HG03064 (cell line): ENCODE results near the gene GLRX3.

Source experiments
- ATAC-seq: cut with Tn5 transposase; IDR thresholded peaks from one replicate; pipeline ENCODE4 v1.9.1; 2021; ENCODE audit warnings: low read depth; ENCODE audit not compliant: unreplicated experiment

GLRX3 gene

DNA sequence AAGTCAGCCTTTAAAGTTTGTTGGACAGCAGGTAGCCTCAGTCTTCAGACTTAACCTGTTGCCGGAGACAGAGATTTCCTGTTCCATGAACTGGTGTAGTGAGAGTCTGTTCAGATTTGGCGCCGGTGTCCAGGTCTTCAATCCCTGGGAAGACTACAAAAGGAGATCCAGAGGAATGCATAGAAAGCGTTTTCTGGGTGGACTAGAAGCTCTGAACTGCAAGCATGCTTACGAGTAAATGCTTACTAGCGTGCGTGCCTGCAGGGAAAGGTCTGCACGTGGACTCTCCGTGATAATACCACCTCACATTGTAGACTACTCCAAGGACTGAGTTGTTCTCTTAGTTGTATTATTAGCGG, 878 bp downstream of the GLRX3 start:
- ATAC-seq: no peak

DNA sequence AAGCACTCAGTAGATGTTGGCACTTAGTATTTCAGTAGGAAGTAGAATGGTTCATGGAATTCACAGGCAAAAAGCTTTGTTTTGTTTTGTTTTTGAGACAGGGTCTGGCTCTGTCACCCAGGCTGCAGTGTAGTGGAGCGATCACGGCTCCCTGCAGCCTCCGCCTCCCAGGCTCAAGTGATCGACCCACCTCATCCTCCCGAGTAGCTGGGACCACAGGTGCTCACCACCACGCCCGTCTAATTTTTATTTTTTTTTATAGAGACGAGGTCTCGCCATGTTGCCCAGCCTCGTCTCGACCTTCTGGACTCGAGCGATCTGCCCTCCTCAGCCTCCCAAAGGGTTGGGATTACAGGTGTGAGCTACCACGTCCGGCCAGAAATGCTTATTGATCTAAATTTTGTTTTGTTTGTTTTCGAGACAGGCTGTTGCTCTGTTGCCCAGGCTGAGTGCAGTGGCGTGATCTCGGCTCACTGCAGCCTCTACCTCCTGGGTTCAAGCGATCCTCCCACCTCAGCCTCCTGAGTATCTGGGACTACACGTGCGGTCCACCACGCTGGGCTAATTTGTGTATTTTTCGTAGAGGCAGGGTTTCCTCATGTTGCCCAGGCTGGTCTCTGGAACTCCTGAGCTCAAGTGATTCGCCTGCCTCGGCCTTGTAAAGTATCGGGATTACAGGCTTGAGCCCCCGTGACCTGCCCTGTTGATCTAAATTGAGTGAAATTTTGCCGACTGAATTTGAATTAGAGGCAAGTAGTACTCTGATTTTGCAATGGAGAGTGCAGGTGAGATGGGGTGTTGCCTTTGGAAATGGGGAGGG, 1.7 kb downstream of the GLRX3 start:
- no peak for ATAC-seq

DNA sequence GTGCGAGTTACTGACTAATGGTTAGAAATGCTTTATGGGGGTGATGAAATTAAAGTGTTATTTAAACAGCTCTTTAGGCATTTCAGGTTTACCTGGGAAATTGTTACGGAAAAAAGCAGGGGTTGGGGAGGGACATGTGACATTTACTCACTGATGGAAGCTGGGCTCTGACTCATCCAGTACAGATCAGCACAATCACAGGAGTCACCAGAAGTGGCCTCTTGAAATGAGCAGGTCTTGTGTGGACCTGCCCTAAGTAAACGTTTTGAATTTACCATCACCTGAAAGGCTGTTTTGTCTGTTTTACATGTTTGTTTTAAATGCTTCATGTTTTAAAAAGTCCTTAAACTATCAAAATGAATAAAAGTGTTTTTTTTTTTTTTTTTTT, 2.3 kb downstream of the GLRX3 start:
- no peak for ATAC-seq

DNA sequence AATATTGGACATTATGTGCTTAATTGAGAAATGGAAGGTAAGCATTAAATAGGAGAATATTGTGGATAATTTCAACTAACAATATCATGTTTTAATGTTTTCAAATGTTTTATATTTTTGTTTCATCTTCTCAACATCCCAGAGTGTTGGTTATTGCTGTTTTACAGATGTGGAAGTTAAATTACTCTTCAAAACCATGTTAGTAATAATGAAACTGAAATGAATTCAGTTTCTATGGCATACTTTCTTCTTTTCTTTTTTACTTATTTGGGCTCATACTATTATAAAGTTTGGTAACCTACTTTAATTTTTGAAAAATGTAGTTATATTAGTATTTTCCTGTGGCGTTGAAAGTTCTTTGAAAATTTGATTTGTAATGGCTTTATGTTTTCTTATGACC, 4.2 kb downstream of the GLRX3 start:
- no peak for ATAC-seq

DNA sequence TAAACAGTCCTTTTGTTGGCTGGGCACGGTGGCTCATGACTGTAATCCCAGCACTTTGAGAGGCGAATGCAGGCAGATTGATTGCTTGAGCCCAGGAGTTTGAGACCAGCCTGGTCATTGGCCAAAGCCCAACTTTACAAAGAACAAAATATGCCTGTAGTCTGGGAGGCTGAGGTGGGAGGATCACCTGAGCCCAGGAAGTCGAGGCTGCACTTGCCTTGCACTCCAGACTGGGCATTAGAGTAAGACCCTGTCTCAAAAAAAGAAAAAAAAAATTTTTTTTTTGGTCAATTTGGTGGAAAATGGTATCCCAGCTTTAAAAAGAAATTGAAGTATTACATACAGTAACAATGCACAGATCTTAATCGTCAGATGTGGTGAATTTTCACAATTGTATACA, 4.8 kb downstream of the GLRX3 start:
- no peak for ATAC-seq

DNA sequence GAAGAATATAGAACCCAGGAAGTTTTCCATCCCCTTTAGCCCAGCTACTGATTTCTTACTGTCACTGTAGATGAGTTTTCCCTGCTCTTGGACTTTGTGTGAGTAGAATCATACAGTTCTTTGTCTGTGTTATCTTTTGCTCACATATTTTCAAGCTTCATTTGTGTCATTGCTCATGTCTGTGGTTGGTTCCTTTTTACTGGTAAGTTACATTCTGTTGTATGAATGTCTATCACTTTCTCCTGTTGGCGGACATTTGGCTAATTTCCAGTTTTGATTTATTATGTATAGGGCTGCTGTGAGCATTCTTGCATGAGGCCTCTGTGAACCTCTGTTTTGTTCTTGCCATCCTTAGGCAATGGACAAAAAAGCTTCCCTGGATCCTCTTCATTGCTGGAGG, 5.3 kb downstream of the GLRX3 start:
- peak; percentile 41 for ATAC-seq

DNA sequence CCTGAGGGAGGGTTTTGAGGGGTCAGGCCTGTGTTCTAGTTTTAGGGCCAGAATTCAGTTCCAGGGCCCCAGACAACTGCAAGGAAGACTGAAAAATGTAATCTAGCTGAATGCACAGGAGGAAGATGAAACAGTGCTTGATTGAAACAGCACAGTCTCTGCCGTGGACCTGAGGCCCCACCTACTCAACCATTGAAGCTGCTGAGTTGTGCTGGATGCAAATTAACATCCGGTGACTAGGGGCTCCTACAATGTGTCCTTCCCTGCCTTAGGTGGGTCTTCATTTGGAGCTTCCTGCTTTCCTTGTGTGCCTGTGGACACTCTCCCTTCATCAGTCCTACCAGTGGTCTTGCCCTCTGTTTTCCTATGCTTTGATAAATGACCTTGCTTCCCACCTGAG, 5.7 kb downstream of the GLRX3 start:
- ATAC-seq: peak; percentile 77

DNA sequence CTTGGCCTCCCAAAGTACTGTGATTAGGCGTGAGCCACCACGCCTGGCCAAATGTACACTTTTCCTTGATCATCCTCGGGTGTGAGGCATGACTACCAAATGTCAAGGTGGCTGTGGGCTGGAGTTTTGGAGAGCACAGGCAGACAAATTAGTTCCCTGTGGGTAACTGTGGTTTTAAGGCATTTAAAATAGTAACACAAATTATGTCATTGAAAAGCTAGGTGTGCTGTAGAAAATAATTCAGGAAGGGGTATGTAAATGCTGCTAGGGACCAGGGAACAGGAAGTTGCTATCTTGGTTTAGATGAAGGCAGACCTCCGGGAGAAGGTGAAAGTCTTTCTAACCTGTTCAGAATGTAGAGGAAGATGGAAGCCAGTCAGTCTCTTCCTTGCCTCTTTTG, 9.9 kb downstream of the GLRX3 start:
- ATAC-seq: no peak

DNA sequence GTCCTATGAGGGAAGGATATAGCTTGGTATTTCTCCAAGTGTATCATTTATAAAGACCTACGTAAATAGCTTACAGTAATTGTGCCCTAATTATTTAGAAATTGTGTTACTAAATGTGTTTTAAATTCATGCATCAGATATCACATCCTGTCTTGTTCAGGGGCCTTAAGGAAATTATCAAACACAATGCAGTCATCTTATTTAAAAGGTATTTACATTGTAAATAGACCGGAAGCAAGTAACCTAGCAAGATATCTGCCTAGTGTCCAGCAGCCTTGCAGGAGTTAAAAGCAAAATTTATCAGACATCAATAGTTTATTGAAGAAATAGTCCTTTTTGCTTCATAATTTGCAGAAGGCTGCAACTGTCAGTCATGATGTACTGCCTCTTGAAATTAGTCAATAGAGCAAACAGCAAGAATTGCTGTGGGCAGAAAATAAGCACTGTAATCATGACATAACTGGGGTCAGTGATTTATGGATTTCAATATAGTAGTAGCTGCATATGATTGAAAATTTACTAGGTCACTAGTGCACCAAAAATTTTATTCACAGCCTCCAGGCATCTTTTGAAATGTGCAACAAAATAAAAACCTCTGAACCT, 23.1 kb downstream of the GLRX3 start:
- ATAC-seq: no peak

DNA sequence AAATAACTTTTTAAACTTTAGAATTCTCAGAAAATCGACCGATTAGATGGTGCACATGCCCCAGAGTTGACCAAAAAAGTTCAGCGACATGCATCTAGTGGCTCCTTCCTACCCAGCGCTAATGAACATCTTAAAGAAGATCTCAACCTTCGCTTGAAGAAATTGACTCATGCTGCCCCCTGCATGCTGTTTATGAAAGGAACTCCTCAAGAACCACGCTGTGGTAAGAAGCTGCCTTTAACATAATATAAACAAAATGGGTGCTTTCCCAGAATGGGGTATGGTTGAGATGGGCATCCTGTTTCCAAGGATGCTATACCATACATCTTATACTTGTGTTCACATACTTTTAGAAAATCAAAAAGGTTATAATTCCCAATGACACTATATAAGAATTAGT, 24.6 kb downstream of the GLRX3 start:
- ATAC-seq: no peak

DNA sequence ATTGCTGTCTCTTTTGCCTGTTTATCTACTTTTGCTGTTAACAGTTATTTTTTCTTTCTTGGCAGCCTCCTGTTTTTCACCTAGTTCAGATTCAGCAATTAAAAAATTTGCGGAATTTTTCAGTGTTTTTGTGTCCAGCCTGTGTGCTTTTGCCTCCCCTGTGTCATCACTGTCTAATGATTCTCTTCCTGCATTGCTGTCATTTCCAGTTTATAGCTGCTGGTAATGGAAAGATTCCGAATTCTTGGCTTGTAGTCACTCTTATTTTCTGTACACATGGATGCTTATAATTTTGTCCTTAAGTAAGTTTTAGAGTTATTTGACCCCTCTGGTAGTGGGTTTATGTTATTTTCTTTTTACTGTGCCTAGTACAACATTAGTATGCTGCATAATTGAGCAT, 25.1 kb downstream of the GLRX3 start:
- ATAC-seq: no peak

DNA sequence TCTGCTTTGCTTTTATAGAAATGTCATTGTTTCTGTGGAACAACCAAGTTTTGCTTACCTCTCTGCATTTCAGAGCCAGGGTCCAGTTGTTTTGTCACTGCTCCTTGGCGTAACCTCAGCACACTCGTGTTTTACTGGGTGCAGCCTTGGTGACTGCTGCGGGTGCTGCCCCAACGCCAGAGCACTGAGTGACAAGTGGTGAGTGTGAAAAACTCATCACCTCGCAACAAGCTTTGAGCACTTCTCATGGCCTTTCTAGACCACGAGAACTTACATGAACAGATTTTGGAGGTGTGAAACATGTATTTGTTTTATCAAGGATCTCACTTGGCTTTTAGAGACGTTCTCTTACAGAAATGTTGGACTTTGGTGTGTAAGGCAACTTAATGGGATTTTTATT, 31.0 kb downstream of the GLRX3 start:
- no peak for ATAC-seq

DNA sequence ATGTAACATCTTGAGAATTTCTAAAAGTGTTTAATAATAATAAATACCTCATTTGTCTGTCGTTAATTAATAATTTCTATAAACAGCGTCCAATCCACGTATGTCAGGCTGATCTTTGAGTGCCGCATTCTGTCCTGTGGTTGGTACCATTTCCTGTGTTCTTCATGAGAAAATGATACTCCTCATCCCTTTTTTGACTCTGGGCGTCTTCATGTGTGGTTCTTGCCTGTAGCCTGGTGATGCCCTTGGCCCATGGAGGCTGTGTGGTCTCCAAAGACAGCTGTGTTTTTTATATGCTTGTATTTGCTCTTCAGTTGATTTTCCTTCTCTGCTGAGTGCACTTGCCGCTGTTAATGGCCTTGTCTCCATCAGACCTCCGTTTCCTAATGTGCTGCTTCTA, 31.5 kb downstream of the GLRX3 start:
- no peak for ATAC-seq

DNA sequence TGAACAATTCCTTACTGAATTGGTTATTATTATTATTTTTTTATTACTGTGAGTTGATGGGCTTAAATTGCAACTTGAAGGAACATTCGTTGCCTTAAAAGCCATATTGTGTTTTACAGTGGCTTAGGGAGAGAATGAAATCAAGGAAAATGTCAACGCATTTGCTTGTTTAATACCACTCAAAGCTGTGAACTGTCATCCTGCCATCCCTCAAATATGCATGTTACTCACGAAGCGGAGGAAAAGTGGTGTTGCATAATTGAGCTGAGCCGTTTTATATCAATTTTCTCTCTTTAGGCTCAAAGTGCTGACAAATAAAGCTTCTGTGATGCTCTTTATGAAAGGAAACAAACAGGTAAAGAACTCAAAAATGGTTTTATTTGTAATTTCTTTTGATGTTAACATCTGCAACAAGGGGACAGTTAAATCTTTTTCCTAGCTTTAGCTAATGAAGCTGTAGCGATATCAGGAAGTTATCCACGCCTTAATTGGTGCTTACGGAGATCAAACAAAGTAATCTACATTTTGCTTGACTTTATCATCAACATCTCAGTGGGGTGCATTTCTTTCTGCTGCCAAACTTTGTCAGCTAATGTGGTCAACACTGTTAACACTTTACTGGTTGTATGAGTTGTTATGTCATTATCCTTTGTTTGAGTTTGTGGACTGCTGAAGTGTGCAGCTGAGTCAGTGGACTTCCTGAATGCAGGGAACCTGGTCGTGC, 33.1 kb downstream of the GLRX3 start:
- ATAC-seq: no peak

DNA sequence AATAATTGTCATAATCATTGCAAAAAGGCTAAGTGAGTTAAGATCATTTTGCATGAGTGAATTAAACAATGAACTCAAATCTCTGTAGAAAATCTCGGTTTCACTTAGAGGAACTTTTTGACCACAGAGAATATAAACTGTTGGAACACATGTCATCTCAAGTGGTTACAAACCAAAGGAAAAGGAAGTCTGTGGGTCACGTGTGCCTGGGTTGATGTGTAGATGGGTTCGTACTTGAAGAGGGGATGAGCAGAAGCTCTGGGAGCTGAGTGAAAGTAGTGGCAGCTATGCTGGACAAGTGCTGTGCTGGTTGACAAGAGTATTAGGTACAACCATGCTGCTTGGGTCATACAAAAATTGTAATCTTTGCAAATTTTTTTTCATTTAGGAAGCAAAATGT, 35.0 kb downstream of the GLRX3 start:
- peak; percentile 54 for ATAC-seq

DNA sequence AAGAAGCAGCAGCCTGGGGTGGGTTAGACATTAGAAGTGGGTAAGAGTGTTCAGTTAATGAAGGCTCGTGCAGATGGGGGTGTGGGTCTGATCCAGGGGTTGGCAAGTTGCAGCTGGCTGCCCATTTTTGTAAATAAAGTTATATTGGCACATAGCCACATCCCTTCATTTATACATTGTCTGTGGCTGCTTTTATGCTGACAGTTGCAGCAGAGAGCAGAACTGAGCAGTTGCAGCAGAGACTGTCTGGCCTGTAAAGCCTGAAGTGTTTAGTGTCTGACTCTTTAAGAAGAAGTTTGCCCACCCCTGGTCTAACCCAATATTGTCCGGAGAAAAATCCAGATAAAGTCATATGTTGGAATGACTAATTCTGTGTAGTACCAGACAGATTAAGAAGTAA, 38.1 kb downstream of the GLRX3 start:
- no peak for ATAC-seq

DNA sequence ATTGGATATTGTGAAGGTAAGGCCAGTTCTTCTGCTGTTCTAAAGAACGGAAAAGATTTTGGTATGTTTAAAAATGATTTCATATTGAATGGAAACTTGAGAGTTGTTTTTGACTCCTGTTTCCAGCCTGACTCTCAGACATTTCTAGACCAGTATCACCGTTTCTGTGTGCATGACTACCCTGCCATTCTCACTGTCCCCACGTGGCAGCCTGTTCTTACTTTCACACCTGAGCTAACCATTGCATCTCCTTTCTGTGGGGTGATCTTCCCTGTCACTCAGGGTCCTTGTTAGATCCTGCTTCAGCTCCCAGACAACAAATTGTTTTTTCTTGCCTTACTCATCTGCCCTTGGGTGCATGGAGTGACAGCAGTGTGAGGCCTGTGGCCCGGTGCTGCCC, 38.9 kb downstream of the GLRX3 start:
- no peak for ATAC-seq

DNA sequence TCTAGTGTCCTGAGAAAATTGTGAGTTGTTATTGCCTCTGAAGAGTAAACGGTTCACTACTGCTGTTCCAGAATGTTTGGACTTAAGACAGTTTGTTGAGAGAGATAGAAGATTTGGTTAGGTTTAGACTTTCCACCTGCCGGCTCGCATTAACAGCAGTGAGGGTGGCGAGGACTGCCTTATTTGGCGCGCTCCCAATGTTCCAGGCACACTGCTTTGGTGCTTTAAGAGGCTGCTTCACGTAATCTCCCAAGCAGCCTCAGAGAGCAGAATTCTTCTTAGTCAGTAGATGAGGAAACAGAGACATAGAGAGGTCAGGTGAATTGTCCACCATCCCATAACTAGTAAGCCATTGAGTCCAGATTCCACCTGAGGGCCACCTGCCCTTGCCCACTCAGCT, 41.1 kb downstream of the GLRX3 start:
- ATAC-seq: no peak

DNA sequence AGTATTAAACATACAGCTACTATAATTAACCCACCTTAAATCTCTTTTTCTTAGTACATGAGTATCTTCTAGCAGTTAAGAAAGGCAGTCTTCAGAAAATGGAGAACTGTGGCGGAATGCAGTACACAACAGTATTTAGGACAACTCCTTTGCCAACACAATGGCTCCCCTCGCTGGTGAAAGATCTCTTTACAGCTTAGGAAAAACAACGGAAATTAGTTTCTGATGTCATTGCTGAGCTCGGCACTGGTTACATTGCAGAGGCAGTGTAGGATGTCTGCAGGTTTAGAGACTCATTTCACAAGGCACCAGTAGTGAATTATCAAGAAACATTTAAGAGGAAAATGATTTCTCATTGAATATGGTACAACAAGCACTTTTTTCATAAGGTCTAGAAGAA, 43.4 kb downstream of the GLRX3 start:
- ATAC-seq: no peak

DNA sequence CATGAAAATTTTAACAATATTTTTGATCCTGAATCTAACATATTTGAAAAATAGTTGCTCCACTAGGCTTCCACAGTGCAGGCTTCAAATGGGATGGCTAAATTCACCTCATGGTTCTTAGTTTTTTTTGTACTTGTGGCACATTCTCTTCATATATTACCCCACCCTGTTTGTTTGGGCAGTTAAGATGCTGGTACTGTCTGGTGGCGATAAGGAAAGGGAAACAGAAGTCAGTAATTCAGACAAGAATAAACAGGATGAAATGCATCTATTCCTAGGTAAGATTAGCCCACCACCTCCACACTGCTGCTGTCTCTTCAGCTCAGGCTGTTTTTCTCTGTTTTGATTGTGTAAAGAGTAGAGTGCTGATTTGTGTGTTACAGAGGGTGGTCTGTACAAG, 44.2 kb downstream of the GLRX3 start:
- no peak for ATAC-seq

DNA sequence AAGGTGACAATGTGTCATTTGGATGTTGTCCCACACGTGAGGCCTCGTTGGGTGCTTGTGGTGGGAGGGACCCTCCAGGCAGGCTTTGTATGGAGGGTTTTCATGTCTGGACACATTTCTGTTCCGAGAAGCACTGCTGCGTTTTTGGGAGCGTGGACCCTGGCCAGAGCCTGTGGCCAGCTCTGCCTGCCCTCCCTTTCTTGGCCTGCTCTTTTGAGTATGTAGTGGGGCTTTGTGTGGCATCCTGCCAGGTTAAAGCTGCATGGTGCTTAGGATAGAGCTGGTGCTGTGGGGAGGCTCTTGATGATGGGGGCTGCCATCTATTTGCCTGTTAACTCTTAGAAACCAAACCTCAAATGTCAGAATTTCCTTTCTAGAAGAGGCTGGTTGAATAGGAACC, 45.7 kb downstream of the GLRX3 start:
- no peak for ATAC-seq

DNA sequence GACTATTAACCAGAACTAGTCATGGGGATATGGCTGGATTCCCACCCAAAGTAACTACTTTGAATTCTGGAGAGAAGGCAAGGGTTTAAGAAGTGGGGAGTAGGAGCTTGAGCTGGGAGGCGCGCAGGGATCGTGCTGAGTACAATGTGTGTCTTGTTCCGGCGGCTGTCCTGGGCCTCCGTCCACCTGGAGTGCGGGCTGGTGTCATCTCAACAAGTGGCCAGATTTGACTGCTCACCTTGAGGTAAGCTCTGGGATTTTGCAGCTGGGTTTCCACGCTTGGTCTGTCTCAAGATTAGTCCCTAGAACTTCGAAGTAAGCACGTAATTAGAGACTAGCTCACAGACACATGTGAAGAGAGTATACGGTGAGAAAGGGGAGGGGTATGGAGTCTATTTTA, 49.4 kb downstream of the GLRX3 start:
- no peak for ATAC-seq
